KMS-11 (cell line): ENCODE results near the gene MLN.
A peak's percentile ranks its signal among the peaks of the same experiment; 100 is the strongest.

Experiments
- H2AFZ ChIP-seq: fragments of 200-600 bp; sonication (generic); 2 replicates; pipeline ENCODE4 v1.6.1; 2016; ENCODE audit warnings: antibody characterized with exemption, mixed run types, low read depth
- H3K27ac ChIP-seq: fragments of 200-600 bp; sonication (generic); 2 replicates; pipeline ENCODE4 v1.6.1; 2016; ENCODE audit warnings: mild to moderate bottlenecking, mixed run types
- H3K27me3 ChIP-seq: fragments of 200-600 bp; sonication (generic); 2 replicates; pipeline ENCODE4 v1.6.1; 2017; ENCODE audit warnings: mild to moderate bottlenecking, low read depth, mixed run types, moderate library complexity; ENCODE audit not compliant: insufficient read depth
- H3K36me3 ChIP-seq: fragments of 200-600 bp; sonication (generic); 2 replicates; pipeline ENCODE4 v1.6.1; 2017; ENCODE audit warnings: mild to moderate bottlenecking, mixed run types; ENCODE audit not compliant: insufficient read depth
- H3K4me1 ChIP-seq: fragments of 200-600 bp; sonication (generic); 2 replicates; pipeline ENCODE4 v1.6.1; 2016; ENCODE audit warnings: mild to moderate bottlenecking, low read depth, mixed run types; ENCODE audit not compliant: poor library complexity, severe bottlenecking
- H3K4me2 ChIP-seq: fragments of 200-600 bp; sonication (generic); 2 replicates; pipeline ENCODE4 v1.7.0; 2016; ENCODE audit warnings: mild to moderate bottlenecking, mixed run types
- H3K4me3 ChIP-seq: fragments of 200-600 bp; sonication (generic); IDR thresholded peaks from 2 replicates; pipeline ENCODE4 v1.6.1; 2017; ENCODE audit warnings: low read depth, low read length, mixed read lengths; ENCODE audit not compliant: insufficient read depth
- H3K79me2 ChIP-seq: fragments of 200-600 bp; sonication (generic); 2 replicates; pipeline ENCODE4 v1.6.1; 2016; ENCODE audit warnings: low read depth, mixed run types; ENCODE audit not compliant: insufficient read depth
- H3K9ac ChIP-seq: fragments of 200-600 bp; sonication (generic); 2 replicates; pipeline ENCODE4 v1.6.1; 2016; ENCODE audit warnings: mild to moderate bottlenecking, mixed run types
- H4K20me1 ChIP-seq: fragments of 200-600 bp; sonication (generic); 2 replicates; pipeline ENCODE4 v1.6.1; 2016; ENCODE audit warnings: mild to moderate bottlenecking, mixed run types; ENCODE audit not compliant: insufficient read depth
- TF ChIP-seq, protein P1 (sequence below): fragments of 200-600 bp; sonication (generic); conservative IDR thresholded peaks from 2 replicates; pipeline ENCODE4 v1.6.1; 2017; ENCODE audit warnings: low read depth, mild to moderate bottlenecking, antibody characterized with exemption, low read length, moderate library complexity, mixed read lengths

The MLN gene

DNA sequence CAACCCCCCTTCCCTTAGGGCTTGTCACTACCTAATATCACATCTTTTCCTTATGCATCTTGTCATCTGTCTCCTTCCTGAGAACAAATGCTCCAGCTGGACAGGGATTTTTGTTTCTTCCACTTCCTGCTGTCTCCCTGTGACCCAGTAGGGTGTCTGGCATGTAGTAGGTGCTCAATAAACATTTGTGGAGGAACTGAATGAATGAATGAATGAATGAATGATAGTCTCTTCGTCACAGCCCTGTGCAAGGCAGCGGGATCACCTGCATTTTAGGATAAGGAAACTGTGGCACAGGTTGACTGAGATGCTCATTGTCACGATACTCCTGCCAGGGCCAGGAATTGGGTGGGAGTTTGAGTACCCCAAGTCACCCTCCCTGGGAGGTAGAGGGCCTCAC is 29.0 kb downstream of the MLN start:
- H3K9ac ChIP-seq, result no peak overlapping the region
- no peaks in the 10 kb centered on the region for H3K4me1 ChIP-seq
- H3K36me3 ChIP-seq, result no peaks in the 10 kb centered on the region
- TF ChIP-seq, protein P1, sequence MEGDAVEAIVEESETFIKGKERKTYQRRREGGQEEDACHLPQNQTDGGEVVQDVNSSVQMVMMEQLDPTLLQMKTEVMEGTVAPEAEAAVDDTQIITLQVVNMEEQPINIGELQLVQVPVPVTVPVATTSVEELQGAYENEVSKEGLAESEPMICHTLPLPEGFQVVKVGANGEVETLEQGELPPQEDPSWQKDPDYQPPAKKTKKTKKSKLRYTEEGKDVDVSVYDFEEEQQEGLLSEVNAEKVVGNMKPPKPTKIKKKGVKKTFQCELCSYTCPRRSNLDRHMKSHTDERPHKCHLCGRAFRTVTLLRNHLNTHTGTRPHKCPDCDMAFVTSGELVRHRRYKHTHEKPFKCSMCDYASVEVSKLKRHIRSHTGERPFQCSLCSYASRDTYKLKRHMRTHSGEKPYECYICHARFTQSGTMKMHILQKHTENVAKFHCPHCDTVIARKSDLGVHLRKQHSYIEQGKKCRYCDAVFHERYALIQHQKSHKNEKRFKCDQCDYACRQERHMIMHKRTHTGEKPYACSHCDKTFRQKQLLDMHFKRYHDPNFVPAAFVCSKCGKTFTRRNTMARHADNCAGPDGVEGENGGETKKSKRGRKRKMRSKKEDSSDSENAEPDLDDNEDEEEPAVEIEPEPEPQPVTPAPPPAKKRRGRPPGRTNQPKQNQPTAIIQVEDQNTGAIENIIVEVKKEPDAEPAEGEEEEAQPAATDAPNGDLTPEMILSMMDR, result no peak
- H2AFZ ChIP-seq, result no peak overlapping the region
- no peaks in the 10 kb centered on the region; the same call in 1 of the 2 replicates for H3K27me3 ChIP-seq
- H4K20me1 ChIP-seq, result no peaks in the 10 kb centered on the region
- H3K27ac ChIP-seq, result no peak overlapping the region
- H3K4me3 ChIP-seq, result no peak overlapping the region
- H3K4me2 ChIP-seq, result no peak overlapping the region
- no peaks in the 10 kb centered on the region for H3K79me2 ChIP-seq

DNA sequence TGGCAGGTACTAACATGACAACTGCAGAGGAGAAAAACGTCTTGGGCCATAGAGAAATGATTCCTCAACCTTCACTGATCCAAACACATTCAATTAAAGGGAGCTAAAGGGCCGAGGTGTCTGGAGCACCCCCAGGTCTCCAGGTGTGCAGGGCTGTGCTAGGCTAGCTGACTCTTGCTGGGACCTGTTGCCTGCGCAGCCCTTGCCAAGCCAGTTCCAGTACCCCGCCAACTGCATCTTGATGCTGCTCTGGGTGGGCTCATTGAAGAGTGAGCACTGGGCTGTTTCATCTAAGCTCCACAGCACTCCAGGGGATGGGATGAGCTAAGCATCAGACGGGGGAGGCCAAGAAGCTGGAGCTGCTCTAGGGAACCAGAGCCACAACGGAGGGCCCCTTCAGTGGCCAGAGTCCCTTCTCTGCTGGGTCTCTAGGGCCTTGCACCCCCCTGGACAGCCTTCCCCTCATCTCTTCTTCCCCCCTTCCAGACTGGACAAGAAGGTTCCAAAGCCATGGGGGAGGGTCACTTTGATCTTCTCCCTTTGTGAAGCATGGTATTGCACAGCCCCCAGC is 30.8 kb downstream of the MLN start:
- H3K27me3 ChIP-seq, result peaks cover 4% of the 10 kb centered on the region; the same call in 1 of the 2 replicates
- H3K36me3 ChIP-seq, result no peaks in the 10 kb centered on the region
- H4K20me1 ChIP-seq, result no peaks in the 10 kb centered on the region
- peaks cover 4% of the 10 kb centered on the region for H3K4me1 ChIP-seq
- H3K9ac ChIP-seq, result no peak overlapping the region
- no peaks in the 10 kb centered on the region for H3K79me2 ChIP-seq
- no peak overlapping the region for H3K4me2 ChIP-seq
- H3K27ac ChIP-seq, result no peak overlapping the region
- TF ChIP-seq, protein P1, result no peak
- H3K4me3 ChIP-seq, result no peak overlapping the region
- H2AFZ ChIP-seq, result no peak overlapping the region

DNA sequence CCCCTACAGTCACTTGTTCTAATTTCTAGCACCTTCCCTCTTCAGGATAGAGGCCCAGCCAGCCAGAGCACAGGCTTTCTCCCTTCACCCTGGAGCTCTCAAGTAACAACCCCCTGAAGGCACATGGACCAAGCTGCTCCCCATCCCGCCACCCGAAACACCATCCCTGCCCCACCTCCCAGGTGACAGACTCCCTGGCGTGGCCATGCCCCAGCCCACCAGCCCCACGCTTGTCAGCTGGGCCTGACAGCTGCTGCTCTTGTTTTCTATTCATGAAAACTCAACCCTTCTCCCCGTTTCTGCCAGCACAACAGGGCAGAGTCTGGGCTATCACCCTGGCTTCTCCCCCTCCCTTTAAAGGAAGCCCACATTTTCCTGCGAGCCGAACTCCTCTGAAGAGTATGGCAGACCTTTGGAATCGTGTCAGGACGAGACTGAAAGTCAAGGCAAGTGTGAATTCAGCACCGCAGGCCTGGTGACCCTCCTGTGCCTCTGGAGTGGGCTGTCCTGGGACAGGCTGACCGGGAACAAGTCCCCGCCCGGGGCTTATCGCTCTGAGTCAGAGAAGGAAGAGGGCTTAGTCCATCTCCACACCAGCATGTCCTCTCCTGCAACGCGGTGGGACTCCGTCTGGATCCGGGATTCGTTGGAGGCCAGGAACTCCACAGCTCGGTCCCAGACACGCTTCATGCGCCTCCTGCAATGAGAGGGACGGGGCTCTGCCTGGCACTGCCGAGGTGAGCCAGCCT is 31.5 kb downstream of the MLN start:
- Histone ChIP-seq H3K4me2 (no peak overlapping the region), H3K79me2 (no peaks in the 10 kb centered on the region), H3K4me3 (no peak overlapping the region), H4K20me1 (no peaks in the 10 kb centered on the region), H3K27me3 (peaks cover 9% of the 10 kb centered on the region; the same call in 1 of the 2 replicates), H3K27ac (no peak overlapping the region), H3K36me3 (no peaks in the 10 kb centered on the region), H2AFZ (no peak overlapping the region), H3K4me1 (peaks cover 4% of the 10 kb centered on the region), H3K9ac (no peak overlapping the region)
- TF ChIP-seq, protein P1, result no peak

DNA sequence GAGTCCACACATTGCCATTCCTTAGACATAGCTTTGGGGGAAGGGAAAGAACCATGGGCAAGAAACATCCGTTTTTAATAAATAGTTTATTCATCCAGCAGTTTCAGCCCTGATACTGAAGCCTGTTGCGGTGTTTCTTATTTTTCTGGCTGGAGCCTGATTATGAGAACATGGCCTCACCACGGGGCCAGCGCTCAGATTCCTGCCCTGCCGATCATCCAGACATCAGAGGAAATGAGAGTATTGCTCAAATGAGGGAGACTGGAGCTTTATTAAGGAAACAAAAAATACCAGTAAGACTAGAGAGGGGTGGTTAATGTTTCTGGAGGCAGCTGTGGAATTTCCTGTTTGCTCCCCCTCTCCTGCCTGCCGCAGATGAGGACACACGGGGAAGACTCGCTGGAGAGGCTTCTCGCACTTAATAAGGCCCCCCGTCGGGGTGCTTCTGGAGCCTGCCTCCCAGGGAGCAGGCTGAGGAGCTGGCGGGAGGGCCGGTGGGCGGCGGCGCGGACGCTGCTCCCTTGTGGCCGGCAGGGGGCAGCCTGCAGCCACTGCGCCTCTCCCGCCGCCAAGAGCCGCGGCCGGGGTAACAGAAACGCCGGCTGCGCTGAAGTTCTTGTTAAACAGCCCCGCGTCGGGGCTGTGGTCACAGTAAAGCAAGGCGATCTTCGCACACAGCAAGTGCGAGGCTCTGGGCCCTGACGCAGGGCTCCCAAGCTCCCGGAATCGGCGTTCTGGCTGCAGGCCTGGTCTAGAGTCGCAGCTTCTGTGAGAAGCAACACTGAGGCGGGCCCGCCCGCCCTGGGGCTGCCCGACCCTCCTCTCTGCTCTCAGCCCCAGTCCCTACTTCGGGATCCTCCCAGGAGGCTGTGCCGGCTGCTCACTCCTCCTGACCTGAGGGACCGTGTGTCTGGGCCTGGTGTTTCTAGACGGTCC is 32.4 kb downstream of the MLN start:
- Histone ChIP-seq H3K79me2 (no peaks in the 10 kb centered on the region), H3K4me2 (no peak overlapping the region), H2AFZ (no peak overlapping the region), H3K27ac (no peak overlapping the region), H3K9ac (no peak overlapping the region), H3K4me1 (peaks cover 4% of the 10 kb centered on the region), H4K20me1 (no peaks in the 10 kb centered on the region), H3K4me3 (no peak overlapping the region), H3K36me3 (no peaks in the 10 kb centered on the region), H3K27me3 (peaks cover 15% of the 10 kb centered on the region; the same call in 1 of the 2 replicates)
- TF ChIP-seq, protein P1, result peak; percentile 77
